ENCODE results near the gene LINC00237.

Gene LINC00237

DNA sequence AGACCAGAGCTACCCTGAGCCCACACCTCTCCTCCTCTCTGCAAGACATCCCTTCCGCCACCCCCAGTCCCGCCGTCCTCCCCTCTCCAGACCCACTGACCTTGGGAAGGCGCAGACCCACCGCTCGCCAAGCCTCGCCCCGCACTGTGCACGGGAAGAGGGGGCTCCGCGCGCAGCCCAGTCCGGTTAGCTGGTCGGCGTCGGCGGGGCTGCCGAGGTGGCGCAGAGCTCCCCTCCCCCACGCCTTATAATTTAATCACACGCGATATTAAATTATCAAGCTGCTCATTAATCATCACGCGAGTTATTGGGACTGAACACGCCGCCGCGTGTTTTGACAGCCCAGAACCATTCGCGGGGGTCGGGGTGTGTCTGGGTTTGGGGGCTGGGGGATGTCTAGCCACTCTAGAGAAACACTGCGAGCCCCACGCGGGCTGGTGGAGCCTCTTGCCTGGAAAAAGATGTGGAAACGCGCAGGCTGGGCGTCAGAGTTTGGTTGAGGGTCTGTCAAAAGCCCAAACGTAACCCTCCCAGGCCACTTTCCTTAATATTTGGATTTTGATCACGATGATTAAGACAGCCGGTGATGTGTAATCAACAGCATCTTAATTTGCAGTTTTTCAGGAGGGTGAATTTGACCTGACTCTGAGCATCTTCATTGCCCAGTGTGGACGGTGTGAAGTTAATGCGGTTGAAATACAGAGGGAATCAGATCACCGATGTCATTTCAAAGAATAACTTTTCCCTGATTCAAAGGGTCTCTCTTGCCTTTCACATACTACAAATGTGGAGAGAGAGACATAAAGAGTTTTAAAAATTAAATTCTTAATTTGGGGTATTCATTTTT lies at the start of gene LINC00237:
Gene LINC00237, minus strand, starts transcription at position 188 of the 847 bp plus-strand sequence.
- no peak for DNase-seq (ENCODE audit: low read depth, low spot score)

DNA sequence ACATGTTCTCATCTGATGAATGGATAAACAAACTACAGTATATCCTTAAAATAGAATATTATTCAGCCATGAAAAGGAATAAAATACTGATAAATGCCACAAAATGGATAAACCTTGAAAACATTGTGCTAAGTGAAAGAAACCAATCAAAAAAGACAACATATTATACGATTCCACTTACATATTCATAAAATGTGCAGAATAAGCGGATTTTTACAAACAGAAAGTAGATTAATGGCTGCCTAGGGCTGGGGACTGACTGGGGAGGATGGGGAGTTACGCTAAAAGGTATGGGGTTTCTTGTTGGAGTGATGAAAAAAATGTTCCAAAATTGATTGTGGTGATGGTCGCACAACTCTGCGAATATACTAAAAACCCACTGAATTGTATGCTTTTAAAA lies 49.1 kb upstream of the LINC00237 start:
- no peak for DNase-seq (ENCODE audit: low read depth, low spot score)

DNA sequence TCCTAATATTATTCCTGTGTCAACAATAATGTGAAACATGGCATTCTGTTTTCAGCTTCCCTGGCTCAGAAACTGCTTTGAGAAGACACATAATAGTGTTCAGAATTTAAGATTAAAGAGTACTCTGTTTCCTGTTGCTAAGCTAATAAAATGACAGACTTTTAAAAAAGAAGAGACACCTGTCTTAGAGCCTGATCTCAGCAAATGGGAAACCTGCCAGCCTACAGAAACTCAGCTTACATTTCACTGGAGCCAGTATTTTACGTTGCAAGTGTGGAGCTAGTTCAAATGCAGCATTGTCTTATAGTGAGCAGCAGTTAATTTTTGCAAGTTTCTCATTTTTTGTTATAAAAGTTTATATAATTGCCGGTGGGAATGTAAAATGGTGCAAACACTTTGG lies 48.5 kb upstream of the LINC00237 start:
- DNase-seq (ENCODE audit: low read depth, low spot score) = no peak

DNA sequence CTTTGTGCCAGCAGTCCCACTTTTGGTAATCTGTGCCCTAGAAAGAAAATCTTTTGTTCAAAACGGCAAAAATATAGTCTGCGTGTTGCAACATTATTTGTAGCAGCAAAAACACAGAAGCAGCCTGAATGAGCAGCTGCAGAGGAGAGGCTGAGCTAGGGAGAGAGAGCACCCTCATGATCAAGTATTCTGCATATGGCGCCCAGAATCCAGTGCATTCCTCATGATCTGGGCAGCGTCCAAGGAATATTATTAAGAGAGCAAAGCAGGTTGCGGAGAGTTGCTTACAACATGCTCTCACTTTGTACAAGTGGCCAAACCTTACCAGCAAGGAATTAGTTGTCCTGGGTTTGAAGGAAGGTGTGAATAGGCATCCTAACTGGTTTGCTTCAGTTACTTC lies 45.6 kb upstream of the LINC00237 start:
- no peak for DNase-seq (ENCODE audit: low read depth, low spot score)

DNA sequence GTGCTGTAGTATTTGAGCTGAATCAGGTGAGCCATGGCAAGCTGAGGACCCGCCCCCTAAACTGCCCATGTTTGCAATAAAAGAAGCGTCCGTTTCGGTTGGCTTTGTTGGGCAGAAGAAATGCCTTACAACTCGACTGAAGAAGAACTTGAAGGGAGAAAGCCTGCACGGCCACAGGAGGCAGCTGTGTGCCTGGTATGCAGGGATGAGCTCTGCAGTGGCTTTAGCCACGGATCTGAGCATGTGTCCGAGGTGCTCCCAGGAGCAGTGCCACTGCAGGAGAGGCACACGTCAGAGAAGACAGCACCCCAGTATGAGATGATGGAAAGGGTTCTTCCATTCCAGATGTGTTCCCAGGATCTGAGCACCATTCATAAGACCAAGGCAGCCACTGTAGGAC lies 43.2 kb upstream of the LINC00237 start:
- no peak for DNase-seq (ENCODE audit: low read depth, low spot score)

GRCh38 chr20:21147593-21147992 lies 41.4 kb upstream of the LINC00237 start:
- no peak for DNase-seq (ENCODE audit: low read depth, low spot score)

DNA sequence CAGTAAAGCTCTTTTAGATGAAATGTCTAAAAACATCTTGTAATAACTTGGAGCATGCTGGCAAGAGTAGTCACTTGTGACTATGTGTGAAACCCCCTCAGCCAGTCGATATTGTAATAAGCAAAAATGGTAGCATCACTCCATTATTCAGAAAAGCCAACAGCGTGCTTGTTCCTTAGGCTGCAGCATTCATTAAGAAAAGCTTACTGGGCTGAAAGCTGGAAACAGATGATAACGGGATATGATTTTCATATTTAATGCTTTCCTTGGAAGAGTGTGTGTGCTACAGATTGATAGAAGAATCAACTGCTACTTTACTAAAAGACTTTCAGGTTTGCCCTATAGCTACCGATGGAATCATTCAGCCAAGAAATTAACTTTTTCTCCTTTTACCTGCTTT lies 40.1 kb upstream of the LINC00237 start:
- no peak for DNase-seq (ENCODE audit: low read depth, low spot score)

GRCh38 chr20:21145424-21145823 lies 39.3 kb upstream of the LINC00237 start:
- no peak for DNase-seq (ENCODE audit: low read depth, low spot score)

GRCh38 chr20:21143194-21143890 lies 37.2 kb upstream of the LINC00237 start:
- DNase-seq (ENCODE audit: low read depth, low spot score) = no peak

GRCh38 chr20:21141825-21142224 lies 35.7 kb upstream of the LINC00237 start:
- no peak for DNase-seq (ENCODE audit: low read depth, low spot score)

GRCh38 chr20:21139881-21140566 lies 33.9 kb upstream of the LINC00237 start:
- DNase-seq (ENCODE audit: low read depth, low spot score) = no peak

GRCh38 chr20:21137078-21137477 lies 30.9 kb upstream of the LINC00237 start:
- no peak for DNase-seq (ENCODE audit: low read depth, low spot score)

DNA sequence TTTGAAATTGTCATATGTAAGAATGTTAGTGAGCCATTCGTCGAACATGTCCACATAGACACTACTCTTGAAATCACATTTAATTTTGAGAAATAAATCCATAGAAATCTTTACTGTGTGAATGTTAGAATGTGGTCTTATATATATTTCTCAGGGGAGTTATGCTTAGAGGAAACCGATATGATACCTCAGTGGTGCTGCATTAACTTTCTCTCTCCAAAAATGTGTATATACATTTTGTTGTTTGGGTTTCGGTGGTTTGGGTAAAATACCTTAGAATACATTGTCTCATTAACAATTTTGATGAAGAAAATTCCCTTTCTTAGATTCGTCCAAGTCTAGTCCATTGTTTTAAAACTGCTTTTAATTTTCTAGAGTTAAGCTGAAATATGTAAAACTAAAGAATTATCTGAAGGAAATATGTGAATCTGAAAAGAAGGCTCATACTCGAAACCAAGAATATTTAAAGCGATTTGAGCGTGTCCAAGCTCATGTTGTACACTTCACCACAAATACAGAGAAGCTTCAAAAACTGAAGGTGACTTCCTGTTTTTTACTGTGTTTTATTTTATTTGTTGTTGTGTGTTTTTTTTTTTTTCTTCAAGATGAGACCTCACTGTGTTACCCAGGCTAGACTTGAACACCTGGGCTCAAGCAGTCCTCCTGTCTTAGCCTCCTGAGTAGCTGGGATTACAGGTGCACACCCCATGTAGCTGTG lies 30.0 kb upstream of the LINC00237 start:
- DNase-seq (ENCODE audit: low read depth, low spot score) = no peak

GRCh38 chr20:21134883-21135493 lies 28.8 kb upstream of the LINC00237 start:
- DNase-seq (ENCODE audit: low read depth, low spot score) = no peak

DNA sequence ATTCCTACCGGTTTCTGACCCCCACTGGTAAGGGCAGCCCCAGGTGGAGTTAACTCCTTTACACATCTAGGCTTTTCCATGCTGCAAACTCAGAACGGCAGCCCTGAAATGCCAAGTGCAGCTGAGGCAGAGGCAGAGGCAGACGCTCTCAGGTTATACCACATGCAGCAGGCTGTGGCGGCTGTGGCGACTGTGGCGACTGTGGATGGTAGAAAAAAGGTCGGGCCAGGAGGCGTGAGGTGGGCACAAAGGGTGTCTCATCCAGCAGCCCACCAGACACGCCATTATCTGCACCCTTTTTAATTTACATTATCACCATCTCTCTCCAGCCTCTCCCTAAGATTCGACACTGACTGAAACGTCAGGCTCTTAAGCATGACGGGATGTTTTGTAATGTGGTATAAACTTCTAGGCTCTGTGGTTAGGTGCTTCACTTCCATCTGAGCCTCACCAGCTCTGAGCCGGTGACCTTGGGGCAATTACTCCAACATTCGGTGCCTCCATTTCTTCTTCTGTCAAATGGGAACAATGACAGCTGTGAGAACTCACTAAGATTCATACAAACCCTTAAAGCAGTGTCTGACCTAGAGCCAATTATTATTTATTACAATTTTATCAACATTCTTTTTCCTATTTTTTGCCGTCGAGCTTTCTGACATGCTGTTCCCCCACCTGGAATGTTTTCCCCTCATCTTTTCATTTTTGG lies 27.9 kb upstream of the LINC00237 start:
- no peak for DNase-seq (ENCODE audit: low read depth, low spot score)

DNA sequence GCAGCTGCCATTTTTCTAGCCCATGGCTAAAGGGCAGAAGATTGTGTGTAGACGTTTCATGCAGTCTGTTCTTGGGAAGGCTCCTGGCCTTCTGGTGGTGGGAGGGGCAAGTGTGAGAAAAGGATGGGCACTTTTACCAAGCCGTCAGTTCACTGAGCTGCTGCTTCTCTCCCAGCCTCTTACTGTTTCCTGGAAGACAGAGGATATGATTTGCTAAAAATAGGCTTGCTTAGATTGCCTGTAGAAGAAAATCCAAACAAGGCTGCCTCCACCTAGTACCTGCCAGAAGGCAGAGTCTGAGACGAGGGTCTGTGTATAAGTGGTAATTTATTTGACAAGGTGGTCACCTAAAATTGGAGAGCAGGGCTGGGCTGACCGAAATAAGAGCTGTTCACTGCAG lies 27.2 kb upstream of the LINC00237 start:
- DNase-seq (ENCODE audit: low read depth, low spot score) = no peak

DNA sequence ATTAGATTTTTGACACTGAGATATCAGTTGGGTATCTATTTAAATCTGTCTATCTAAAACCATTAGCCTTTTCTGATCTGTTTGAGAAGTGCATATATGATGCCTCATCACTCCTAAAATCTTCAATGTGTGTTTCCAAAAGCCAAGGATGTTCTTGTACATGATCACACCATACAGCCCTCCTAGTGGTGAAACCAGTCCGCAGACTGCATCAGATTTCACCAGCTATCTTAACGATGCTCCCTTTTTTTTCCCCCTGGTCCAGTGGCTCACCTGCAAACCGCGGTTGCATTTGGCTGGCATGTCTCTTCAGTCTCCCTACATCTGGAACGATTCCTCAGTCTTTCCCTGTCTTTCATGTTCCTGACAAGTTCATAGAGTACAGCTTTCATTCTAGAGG lies 23.7 kb upstream of the LINC00237 start:
- DNase-seq (ENCODE audit: low read depth, low spot score) = no peak

DNA sequence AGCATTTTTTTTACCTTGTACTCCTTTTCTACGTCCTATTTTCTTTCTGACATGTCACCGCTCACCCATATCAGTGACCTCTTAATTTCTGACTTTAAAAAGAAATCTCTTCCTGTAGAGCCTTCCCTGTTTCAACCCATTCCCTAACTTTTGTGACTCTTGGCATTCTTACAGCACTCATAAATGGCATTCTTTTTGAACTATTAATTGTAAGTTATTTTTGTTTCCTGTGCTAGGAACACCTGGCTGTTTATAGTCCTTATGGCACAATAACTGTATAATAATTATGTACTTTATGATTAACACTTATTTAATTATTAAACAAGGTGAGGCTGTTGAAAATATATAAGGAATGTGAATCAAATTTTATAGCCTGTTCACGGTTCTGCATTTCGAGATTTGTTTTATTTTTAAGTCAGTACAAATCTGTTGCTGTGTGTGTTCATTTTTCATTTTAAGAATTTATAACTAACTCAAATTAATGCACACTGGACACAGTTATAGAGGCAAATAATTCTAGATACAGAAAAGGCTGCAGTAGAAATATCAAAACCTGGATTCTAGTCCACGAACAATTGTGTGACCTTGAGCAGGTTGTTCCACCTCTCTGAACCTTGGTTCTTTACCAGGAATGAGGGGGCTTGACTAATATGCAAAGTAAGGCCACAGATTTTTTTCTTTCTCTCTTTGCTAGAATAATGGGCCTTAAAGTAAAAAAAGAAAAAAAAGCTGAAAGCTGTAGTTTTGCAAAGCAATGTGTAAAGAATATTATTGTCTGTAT lies 21.2 kb upstream of the LINC00237 start:
- DNase-seq (ENCODE audit: low read depth, low spot score) = no peak

- DNase-seq (ENCODE audit: low read depth, low spot score) = no peak
Measured at GRCh38 chr20:21126581-21126870, 20.4 kb upstream of the LINC00237 start.

All from brain pericyte (primary cell).